T-helper 17 cell (primary cell): ENCODE results near the gene SRRM4. TPM values are rescaled to one million over a fixed set of nuclear protein-coding genes. Genes with fewer than 3 reads are reported as not detected.

Experiments
- ATAC-seq: fragments of 150-1000 bp; cut with Tn5 transposase; 2 replicates; pipeline ENCODE4 v1.10.0; 2021; ENCODE audit warnings: mild to moderate bottlenecking, moderate library complexity
- DNase-seq, 3 donors: peaks; one replicate each; pipeline versions ENCODE4 v3.0.0 to v3.0.0-alpha.2; 2020 to 2021
- H3K9me3 ChIP-seq: one replicate; pipeline ENCODE4 v1.7.0; 2013; ENCODE audit warnings: low read length, mild to moderate bottlenecking; ENCODE audit not compliant: control insufficient read depth, poor library complexity, severe bottlenecking
- H3K27ac Mint-ChIP-seq: one replicate; pipeline ENCODE4 v1.8.0; 2022; ENCODE audit warnings: mild to moderate bottlenecking, moderate library complexity, mixed read lengths
- H3K27me3 Mint-ChIP-seq: one replicate; pipeline ENCODE4 v1.8.0; 2022; ENCODE audit warnings: mixed read lengths
- H3K36me3 Mint-ChIP-seq: one replicate; pipeline ENCODE4 v1.8.0; 2022; ENCODE audit warnings: low read depth, mixed read lengths
- H3K4me1 Mint-ChIP-seq: one replicate; pipeline ENCODE4 v1.8.0; 2022; ENCODE audit warnings: mild to moderate bottlenecking, mixed read lengths
- H3K4me3 Mint-ChIP-seq: one replicate; pipeline ENCODE4 v1.8.0; 2022; ENCODE audit warnings: mild to moderate bottlenecking, moderate library complexity, mixed read lengths
- total RNA-seq, 4 donors: library from RNA in 2 of 4; stranded (reverse) in 2 of 4; gene quantifications; one replicate each; pipeline ENCODE4 v1.2.3 and lab custom pipeline; 2022 to 2026

The SRRM4 gene
- total RNA-seq, 2 donors from 2014 or later = not detected

DNA sequence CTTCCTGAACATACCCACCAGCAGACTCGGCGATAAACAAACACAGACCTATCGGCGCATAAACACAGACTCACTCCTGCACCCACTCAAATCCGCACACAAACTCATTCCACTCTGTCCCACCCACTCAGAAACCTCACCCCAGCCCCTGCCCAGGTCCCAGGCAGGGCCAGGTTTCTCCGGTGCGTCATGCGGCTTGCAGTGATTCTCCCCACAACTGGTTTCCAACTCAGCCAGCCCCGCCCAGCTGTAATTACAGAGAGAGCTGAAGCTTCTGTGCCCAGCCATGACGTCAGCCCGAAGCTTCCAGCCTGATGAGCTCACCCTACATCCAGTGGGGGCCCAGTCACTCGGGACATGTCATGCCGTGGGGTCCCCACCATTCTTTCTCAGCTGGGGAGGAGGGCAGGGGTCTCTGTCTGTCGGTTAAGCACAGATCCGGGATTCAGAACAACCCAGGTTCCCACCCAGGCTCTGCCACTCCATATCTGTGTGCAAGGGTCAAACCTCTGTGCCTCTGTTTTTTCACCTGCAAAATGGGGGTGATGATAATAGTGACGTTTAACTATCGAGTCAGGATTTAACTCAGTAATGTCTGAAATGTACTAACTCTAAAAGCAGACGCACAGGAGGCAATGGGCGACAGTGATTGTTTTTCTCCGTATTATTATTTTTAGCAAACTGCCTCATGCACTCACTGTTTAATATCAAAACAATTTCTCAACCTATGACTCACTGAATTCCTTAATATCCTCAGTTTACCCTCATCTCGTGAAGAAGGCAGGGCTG lies 195.1 kb downstream of the SRRM4 start:
- Mint-ChIP-seq H3K27me3 (peaks cover 35% of the 10 kb centered on the region), H3K4me1 (no peaks in the 10 kb centered on the region)

DNA sequence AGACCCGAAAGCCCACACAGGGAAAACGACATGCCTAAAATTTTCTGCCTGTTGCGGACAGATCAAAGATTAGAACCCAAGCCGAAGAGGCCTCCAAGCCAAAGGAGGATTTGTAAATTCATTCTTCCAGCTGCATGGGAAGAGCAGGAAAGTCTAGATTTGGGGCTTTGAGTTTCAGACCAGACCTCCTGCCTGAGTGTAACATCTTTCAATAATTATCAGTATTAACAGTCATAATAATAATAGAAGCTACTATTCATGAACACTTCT lies 195.7 kb downstream of the SRRM4 start:
- no peak for DNase-seq
- H3K4me3 Mint-ChIP-seq = no peak overlapping the region
- no peak for ATAC-seq
- H3K9me3 ChIP-seq = no peaks in the 10 kb centered on the region
- H3K27me3 Mint-ChIP-seq = peaks cover 35% of the 10 kb centered on the region
- no peak overlapping the region for H3K27ac Mint-ChIP-seq
- H3K36me3 Mint-ChIP-seq = no peaks in the 10 kb centered on the region
- H3K4me1 Mint-ChIP-seq = no peaks in the 10 kb centered on the region

More for the DNA sequence above, 195.1 kb downstream of the SRRM4 start:
- ATAC-seq (no peak), DNase-seq (no peak)
- no peak overlapping the region for H3K27ac Mint-ChIP-seq
- no peak overlapping the region for H3K4me3 Mint-ChIP-seq
- no peaks in the 10 kb centered on the region for H3K9me3 ChIP-seq
- H3K36me3 Mint-ChIP-seq = no peaks in the 10 kb centered on the region

DNA sequence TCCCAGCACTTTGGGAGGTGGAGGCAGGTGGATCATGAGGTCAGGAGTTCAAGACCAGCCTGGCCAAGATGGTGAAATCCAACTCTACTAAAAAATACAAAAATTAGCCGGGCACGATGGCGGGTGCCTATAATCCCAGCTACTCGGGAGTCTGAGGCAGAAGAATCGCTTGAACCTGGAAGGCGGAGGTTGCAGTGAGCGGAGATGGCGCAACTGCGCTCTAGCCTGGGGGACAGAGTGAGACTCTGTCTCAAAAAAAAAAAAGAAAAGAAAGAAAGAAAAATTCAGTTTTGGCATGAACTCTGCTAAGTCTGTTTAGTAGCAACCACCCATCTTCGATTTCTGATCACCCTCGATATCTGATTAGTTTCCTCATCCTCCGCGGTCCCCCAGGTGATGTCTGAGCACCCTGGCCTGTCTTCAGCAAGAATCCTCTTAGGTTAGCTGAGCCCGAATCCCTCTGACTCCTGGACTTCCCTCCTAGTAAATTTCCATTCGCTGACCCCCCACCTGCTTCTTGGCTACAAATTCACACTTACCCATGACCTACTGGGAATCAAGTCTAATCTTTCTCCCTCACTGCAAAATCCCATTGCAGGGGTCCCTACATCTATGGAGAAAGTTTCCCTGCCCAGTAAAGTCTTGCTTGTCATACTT lies 196.5 kb downstream of the SRRM4 start:
- Mint-ChIP-seq H3K4me3 (no peak overlapping the region), H3K27me3 (peaks cover 35% of the 10 kb centered on the region), H3K4me1 (no peaks in the 10 kb centered on the region), H3K36me3 (no peaks in the 10 kb centered on the region), H3K27ac (no peak overlapping the region)
- DNase-seq = no peak
- no peak for ATAC-seq
- H3K9me3 ChIP-seq = no peaks in the 10 kb centered on the region

DNA sequence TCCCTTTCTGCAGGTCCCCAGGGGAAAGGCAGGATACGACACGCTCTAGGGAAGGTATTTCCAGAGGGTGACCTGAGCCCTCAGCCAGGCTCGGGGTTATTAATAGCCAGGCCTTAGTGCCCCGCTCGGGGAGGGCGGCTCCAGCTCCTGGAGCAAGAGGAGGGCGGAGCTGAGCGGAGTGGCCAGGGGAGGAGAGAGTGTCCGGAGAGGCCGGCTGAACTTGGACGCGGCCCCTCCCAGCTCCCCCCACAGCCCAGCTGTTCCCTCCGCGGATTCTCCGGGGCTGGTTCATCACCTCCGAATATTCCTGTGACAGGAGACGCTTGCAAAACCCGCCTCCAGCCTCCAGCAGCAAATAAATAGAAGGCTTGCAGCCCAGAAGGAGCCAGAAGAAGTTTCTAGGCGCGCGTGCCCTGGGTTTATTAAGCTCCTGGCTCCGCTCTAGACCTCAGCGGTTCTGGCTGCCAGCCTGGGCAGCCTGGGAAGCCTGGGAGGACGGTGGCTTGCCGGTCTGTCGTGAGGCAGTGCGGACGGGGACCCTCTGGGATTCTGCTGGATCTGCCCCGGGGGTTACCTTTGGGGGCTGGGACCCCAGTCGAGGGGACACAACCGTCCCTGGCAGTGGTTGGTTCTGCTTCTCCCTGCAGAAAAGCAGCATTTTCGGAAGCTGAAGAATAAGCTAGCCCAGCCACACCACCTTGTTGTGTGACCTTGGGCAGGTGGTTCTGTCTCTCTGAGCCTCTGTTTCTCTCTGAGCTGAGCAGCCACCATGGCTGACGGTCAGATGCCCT lies 197.4 kb downstream of the SRRM4 start, which contains the start of gene HSPB8:
TSS of gene HSPB8 (plus strand) at position 388 of the 791 bp plus-strand sequence. CDS start at position 770, 382 bp downstream.
- no peaks in the 10 kb centered on the region for H3K4me1 Mint-ChIP-seq

DNA sequence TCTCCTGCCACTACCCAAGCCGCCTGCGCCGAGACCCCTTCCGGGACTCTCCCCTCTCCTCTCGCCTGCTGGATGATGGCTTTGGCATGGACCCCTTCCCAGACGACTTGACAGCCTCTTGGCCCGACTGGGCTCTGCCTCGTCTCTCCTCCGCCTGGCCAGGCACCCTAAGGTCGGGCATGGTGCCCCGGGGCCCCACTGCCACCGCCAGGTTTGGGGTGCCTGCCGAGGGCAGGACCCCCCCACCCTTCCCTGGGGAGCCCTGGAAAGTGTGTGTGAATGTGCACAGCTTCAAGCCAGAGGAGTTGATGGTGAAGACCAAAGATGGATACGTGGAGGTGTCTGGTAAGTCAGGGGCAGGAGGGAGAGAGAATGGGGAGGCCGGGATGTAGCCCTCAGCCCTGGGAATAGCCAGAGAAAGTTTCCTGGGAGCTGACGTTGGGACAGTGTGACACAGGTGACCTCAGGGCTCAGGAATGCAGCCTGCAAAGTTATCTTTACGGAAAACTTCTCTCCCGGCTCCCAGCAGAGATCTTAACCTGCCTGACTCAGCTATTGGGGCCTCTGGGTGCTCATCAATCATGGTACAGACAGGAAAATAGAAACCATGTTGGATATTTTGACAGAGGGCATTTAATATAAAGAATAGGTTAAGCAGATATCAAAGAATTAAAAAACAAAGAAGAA lies 198.1 kb downstream of the SRRM4 start:
- ATAC-seq (no peak), DNase-seq (no peak)
- Mint-ChIP-seq H3K27me3 (peaks cover 35% of the 10 kb centered on the region), H3K4me1 (no peaks in the 10 kb centered on the region), H3K27ac (no peak overlapping the region), H3K36me3 (no peaks in the 10 kb centered on the region), H3K4me3 (no peak overlapping the region)
- no peaks in the 10 kb centered on the region for H3K9me3 ChIP-seq

More for the DNA sequence above, 197.4 kb downstream of the SRRM4 start, which contains the start of gene HSPB8:
- no peaks in the 10 kb centered on the region for H3K9me3 ChIP-seq
- ATAC-seq (no peak), DNase-seq (no peak)
- Mint-ChIP-seq H3K36me3 (no peaks in the 10 kb centered on the region), H3K27me3 (peaks cover 35% of the 10 kb centered on the region), H3K27ac (no peak within 1 kb of the TSS), H3K4me3 (no peak within 1 kb of the TSS)

DNA sequence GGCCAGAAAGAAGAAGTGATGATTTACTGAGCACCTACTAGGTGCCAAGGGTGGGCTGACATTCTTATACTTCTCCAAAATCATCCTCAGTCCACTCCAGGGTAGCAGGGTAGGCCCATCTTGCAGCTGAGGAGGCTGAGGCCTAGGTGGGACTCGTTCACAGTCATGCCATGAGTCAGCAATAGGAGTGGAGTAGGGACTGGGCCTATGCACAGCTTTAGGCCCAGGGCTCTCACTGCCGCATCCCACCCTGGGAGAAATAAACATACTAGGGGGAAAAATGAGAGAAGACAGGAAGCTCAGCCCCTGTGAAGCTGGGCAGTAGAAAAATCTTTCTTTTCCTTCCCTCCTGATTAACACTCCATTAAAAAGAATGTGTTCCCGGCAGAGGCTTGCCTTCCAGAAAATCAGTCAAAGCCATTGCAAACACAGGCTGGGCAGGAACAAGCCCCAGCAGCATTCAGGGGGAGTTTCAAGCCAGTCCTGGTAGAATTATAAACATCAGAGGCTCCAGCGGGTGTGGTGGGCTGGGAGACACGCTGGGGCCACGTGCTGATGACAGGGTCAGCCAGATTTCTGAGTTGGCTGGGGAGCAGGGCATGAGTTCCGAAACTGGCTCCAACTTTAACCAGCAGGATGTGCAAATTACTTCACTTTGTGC lies 199.2 kb downstream of the SRRM4 start:
- no peak for ATAC-seq
- Mint-ChIP-seq H3K27ac (no peak overlapping the region), H3K4me1 (no peaks in the 10 kb centered on the region), H3K36me3 (no peaks in the 10 kb centered on the region), H3K27me3 (peaks cover 30% of the 10 kb centered on the region), H3K4me3 (no peak overlapping the region)
- H3K9me3 ChIP-seq = no peaks in the 10 kb centered on the region
- no peak for DNase-seq

DNA sequence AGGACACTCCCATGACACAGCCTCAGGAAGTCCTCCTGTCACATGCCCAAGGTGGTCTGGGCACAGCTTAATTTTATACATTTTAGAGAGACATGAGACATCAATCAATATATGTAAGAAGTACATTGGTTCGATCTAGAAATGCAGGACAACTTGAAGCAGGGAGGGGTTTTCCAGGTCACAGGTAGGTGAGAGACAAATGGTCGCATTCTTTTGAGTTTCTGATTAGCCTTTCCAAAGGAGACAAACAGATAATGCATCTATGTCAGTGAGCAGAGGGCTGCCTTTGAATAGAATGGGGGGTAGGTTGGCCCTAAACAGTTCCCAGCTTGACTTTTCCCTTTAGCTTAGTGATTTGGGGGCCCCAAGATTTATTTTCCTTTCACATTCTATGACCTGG lies 199.9 kb downstream of the SRRM4 start:
- no peak overlapping the region for H3K27ac Mint-ChIP-seq
- H3K9me3 ChIP-seq = no peaks in the 10 kb centered on the region
- H3K27me3 Mint-ChIP-seq = peaks cover 27% of the 10 kb centered on the region
- DNase-seq (no peak), ATAC-seq (no peak)
- H3K36me3 Mint-ChIP-seq = no peaks in the 10 kb centered on the region
- H3K4me1 Mint-ChIP-seq = no peaks in the 10 kb centered on the region
- H3K4me3 Mint-ChIP-seq = no peak overlapping the region

DNA sequence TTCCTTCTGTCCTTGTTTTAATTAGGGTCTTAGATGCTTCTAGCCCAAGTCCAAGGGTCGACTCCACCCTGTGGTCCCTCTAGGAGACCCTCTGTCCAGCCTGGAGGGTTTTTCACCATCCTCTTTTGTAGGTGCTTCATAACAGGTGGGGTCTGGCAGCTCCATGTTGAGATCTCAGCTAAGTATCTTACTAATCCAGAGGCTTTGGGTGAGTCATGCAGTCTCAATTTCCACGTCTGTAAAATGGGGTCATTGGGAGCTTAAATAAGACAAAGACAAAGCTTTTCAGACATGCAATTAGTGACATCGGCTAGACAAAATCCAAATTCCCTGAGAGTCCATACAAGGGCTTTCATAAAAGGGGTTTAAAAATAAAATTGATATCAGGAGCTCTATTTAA lies 200.6 kb downstream of the SRRM4 start:
- Mint-ChIP-seq H3K27ac (no peak overlapping the region), H3K27me3 (peaks cover 20% of the 10 kb centered on the region), H3K4me3 (no peak overlapping the region), H3K36me3 (no peaks in the 10 kb centered on the region), H3K4me1 (no peaks in the 10 kb centered on the region)
- DNase-seq (no peak), ATAC-seq (no peak)
- no peaks in the 10 kb centered on the region for H3K9me3 ChIP-seq

DNA sequence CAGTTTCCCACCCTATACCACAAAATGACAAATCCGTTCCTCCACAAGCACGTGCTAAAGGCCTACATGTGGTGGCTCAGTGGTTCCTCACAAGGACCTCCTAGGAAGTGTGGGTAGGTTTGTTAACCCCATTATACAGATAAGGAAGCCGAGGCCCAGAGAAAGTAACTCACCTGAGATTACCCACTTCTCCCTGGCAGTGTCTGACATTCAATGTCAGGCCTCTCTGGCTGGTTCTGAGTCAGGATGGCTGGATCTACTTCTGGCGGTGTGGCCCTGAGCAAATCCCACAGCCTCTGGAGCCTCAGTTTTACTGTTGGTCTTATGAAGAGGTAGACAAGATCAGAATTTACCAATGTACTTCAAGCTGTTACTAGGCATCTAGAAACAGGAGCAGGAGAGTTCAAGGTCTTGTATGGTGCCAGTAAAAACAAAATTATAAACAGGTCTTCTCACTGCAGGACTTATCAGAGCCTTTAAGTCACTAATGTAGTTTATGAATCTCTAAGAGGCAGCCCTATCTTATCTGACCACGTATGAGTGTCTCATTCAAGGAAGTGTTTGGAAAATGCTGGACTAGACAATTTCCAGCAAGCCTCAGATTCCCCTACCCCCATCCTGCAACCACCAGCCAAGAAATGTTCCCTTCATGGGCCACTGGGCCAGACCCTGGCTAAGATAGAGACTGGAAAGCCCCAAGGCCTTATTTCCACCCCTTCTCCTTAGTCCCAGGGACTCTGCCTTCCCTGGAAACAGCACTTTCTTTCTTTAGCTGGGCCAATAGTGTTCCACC lies 201.6 kb downstream of the SRRM4 start:
- ATAC-seq = no peak
- Mint-ChIP-seq H3K4me3 (no peak overlapping the region), H3K27me3 (peaks cover 12% of the 10 kb centered on the region)

DNA sequence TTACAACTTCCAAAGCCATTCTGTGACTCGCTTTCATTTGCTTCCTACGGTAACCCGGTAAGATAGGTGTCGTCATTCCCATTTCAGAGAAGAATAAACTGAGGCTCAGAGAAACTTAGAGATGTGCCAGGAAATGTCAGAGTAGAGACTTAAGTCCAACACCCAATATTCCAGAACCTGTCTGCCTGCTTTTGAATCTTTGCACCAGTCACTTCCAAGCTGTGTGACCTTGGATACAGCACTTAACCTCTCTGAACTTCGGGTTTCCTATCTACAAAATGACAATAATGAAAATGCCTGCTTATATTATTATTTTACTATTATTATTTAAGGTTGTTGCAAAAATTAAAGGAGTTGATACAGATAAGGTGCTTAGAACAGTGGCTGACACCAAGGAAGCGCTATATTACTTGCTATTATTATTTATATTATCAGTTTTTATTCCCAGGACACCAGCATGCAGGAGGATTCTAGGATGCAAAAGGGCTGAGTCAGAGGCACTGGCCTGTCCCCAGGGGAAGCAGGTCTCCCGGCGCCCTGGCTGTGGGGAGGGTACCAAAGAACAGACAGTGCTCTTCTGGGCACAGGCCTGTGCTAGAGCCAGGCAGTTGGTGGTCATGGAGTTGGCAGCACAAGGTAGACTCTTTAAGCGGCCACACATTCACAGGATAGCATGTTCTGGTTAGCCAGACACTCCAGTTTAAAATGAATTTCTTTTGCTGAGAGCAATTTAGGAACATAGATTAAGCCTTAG lies 202.8 kb downstream of the SRRM4 start:
- H3K36me3 Mint-ChIP-seq = no peaks in the 10 kb centered on the region
- peaks cover 7% of the 10 kb centered on the region for H3K27me3 Mint-ChIP-seq
- H3K4me3 Mint-ChIP-seq = no peak overlapping the region
- no peak overlapping the region for H3K27ac Mint-ChIP-seq
- ATAC-seq = no peak
- no peak for DNase-seq
- no peaks in the 10 kb centered on the region for H3K4me1 Mint-ChIP-seq
- no peaks in the 10 kb centered on the region for H3K9me3 ChIP-seq

More for the DNA sequence above, 201.6 kb downstream of the SRRM4 start:
- H3K27ac Mint-ChIP-seq = no peak overlapping the region
- H3K36me3 Mint-ChIP-seq = no peaks in the 10 kb centered on the region
- DNase-seq = no peak
- H3K9me3 ChIP-seq = no peaks in the 10 kb centered on the region
- no peaks in the 10 kb centered on the region for H3K4me1 Mint-ChIP-seq

DNA sequence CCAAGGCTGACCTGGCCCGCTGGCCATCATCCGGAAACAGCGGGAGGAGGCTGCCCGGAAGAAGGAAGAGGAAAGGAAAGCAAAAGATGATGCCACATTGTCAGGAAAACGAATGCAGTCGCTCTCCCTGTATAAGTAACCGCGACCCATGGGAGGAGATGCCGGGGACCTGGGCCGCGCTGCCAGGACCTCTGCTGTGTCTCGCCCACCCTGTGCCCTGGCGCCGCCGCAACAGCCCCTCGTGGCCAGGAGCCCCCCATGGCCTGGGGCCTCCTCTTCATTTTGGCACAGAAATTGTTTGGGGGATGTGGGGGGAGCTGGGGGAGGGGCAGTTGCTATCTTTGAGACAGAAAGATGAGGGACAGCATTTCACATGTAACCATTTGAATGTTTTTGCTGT lies 213.9 kb downstream of the SRRM4 start:
- no peak overlapping the region for H3K4me3 Mint-ChIP-seq
- no peak for DNase-seq
- no peaks in the 10 kb centered on the region for H3K4me1 Mint-ChIP-seq
- no peak for ATAC-seq
- H3K27ac Mint-ChIP-seq = no peak overlapping the region
- H3K27me3 Mint-ChIP-seq = no peaks in the 10 kb centered on the region
- no peaks in the 10 kb centered on the region for H3K36me3 Mint-ChIP-seq
- H3K9me3 ChIP-seq = no peaks in the 10 kb centered on the region
